SK-N-MC (cell line): Measurements from ENCODE around the gene WDR27.

Experiments used
- DNase-seq: peaks from one replicate; pipeline ENCODE4 v3.0.0-alpha.2; 2011; ENCODE audit warnings: low read depth, low spot score
- H3K27ac ChIP-seq: fragments of 200-600 bp; sonication (generic); 2 replicates; pipeline ENCODE4 v1.5.1; 2016; ENCODE audit warnings: mixed run types
- H3K36me3 ChIP-seq: fragments of 200-600 bp; sonication (generic); 2 replicates; pipeline ENCODE4 v1.6.1; 2017; ENCODE audit warnings: antibody characterized with exemption, low read length, mixed read lengths; ENCODE audit not compliant: insufficient read depth
- H3K4me3 ChIP-seq: fragments of 200-600 bp; sonication (generic); 2 replicates; pipeline ENCODE4 v1.5.1; 2016
- H3K9ac ChIP-seq: fragments of 200-600 bp; sonication (generic); 2 replicates; pipeline ENCODE4 v1.8.0; 2017; ENCODE audit warnings: mixed run types, mixed read lengths; ENCODE audit not compliant: insufficient read length
- H3K9me3 ChIP-seq: fragments of 200-600 bp; sonication (generic); 2 replicates; pipeline ENCODE4 v1.6.1; 2017; ENCODE audit warnings: low read depth, mild to moderate bottlenecking, antibody characterized with exemption, low read length, moderate library complexity, mixed read lengths
- EZH2 ChIP-seq: fragments of 200-600 bp; sonication (generic); IDR thresholded peaks from one replicate; pipeline ENCODE4 v1.6.1; 2017; ENCODE audit warnings: antibody characterized with exemption
- FOXP2 ChIP-seq: optimal IDR thresholded peaks from 2 replicates; pipeline ENCODE3; 2011; ENCODE audit warnings: mild to moderate bottlenecking, moderate library complexity; ENCODE audit not compliant: insufficient read depth; ENCODE audit errors: extremely low read length, control extremely low read depth
- POLR2AphosphoS5 ChIP-seq: IDR thresholded peaks from 2 replicates; pipeline ENCODE4 v1.6.1; 2012; ENCODE audit warnings: mild to moderate bottlenecking, low read depth, low read length, borderline replicate concordance

Gene WDR27

GRCh38 chr6:169417101-169417500 is 284.7 kb downstream of the WDR27 start:
- H3K27ac ChIP-seq = no peak overlapping the region
- DNase-seq = no peak
- H3K9me3 ChIP-seq = no peaks in the 10 kb centered on the region
- H3K36me3 ChIP-seq = no peaks in the 10 kb centered on the region
- H3K4me3 ChIP-seq = no peak overlapping the region
- TF ChIP-seq FOXP2 (no peak), EZH2 (no peak), POLR2AphosphoS5 (no peak)
- no peak overlapping the region for H3K9ac ChIP-seq

GRCh38 chr6:169416249-169416648 is 285.6 kb downstream of the WDR27 start:
- TF ChIP-seq POLR2AphosphoS5 (no peak), EZH2 (no peak), FOXP2 (no peak)
- no peaks in the 10 kb centered on the region for H3K36me3 ChIP-seq
- no peak overlapping the region for H3K27ac ChIP-seq
- no peaks in the 10 kb centered on the region for H3K9me3 ChIP-seq
- DNase-seq = no peak
- no peak overlapping the region for H3K9ac ChIP-seq
- no peak overlapping the region for H3K4me3 ChIP-seq

- Histone ChIP-seq H3K9me3 (no peaks in the 10 kb centered on the region), H3K27ac (no peak overlapping the region), H3K9ac (no peak overlapping the region), H3K36me3 (no peaks in the 10 kb centered on the region), H3K4me3 (no peak overlapping the region)
- DNase-seq = no peak
- TF ChIP-seq EZH2 (no peak), POLR2AphosphoS5 (no peak), FOXP2 (no peak)
Observed at GRCh38 chr6:169415179-169415578, 286.6 kb downstream of the WDR27 start.

GRCh38 chr6:169411722-169412121 is 290.1 kb downstream of the WDR27 start:
- TF ChIP-seq FOXP2 (no peak), EZH2 (no peak), POLR2AphosphoS5 (no peak)
- DNase-seq = no peak
- H3K4me3 ChIP-seq = no peak overlapping the region
- H3K36me3 ChIP-seq = no peaks in the 10 kb centered on the region
- no peaks in the 10 kb centered on the region for H3K9me3 ChIP-seq
- no peak overlapping the region for H3K9ac ChIP-seq
- no peak overlapping the region for H3K27ac ChIP-seq

- Histone ChIP-seq H3K9ac (no peak overlapping the region), H3K9me3 (no peaks in the 10 kb centered on the region), H3K27ac (no peak overlapping the region)
Observed at GRCh38 chr6:169411296-169411695, 290.5 kb downstream of the WDR27 start.

GRCh38 chr6:169409742-169410312 is 292.0 kb downstream of the WDR27 start:
- no peak overlapping the region for H3K9ac ChIP-seq
- no peak overlapping the region for H3K27ac ChIP-seq
- DNase-seq = no peak

More at GRCh38 chr6:169411296-169411695, 290.5 kb downstream of the WDR27 start:
- TF ChIP-seq FOXP2 = no peak
- no peak for TF ChIP-seq POLR2AphosphoS5
- TF ChIP-seq EZH2 = no peak
- DNase-seq = no peak
- Histone ChIP-seq H3K36me3 (no peaks in the 10 kb centered on the region), H3K4me3 (no peak overlapping the region)

GRCh38 chr6:169407325-169407724 is 294.5 kb downstream of the WDR27 start:
- H3K4me3 ChIP-seq = no peak overlapping the region
- H3K9ac ChIP-seq = no peak overlapping the region
- no peak for DNase-seq
- TF ChIP-seq FOXP2 = no peak
- no peak for TF ChIP-seq POLR2AphosphoS5
- no peak for TF ChIP-seq EZH2
- no peaks in the 10 kb centered on the region for H3K9me3 ChIP-seq
- H3K36me3 ChIP-seq = no peaks in the 10 kb centered on the region
- no peak overlapping the region for H3K27ac ChIP-seq

More at GRCh38 chr6:169409742-169410312, 292.0 kb downstream of the WDR27 start:
- Histone ChIP-seq H3K36me3 (no peaks in the 10 kb centered on the region), H3K9me3 (no peaks in the 10 kb centered on the region), H3K4me3 (no peak overlapping the region)
- TF ChIP-seq FOXP2 (no peak), EZH2 (no peak), POLR2AphosphoS5 (no peak)
